ENCODE data around the gene GBE1.

Gene GBE1

DNA sequence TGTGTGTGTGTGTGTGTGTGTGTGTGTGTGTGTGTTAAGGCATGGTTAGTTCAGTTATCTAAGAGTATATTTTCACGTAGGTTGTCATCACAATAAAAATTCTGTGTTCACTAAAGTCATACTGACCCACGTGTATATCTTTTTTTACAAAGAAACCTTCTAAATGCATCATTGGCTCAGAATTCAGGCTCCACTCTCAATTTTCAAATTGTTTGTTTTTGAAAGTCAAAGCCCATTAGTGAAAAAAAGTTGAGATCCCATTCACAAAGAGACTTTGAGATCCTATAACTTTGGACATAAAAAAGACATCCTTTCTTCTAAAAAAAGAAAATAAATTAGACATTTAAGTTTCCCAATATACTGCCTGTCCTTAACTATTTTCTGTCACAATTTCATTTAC is 59.3 kb downstream of the GBE1 start:
- no peak for DNase-seq (ENCODE audit: low read depth in 2 of 2, low spot score in 1 of 2)

GRCh38 chr3:81699536-81700320 is 61.7 kb downstream of the GBE1 start:
- no peak for DNase-seq (ENCODE audit: low read depth in 2 of 2, low spot score in 1 of 2)

DNA sequence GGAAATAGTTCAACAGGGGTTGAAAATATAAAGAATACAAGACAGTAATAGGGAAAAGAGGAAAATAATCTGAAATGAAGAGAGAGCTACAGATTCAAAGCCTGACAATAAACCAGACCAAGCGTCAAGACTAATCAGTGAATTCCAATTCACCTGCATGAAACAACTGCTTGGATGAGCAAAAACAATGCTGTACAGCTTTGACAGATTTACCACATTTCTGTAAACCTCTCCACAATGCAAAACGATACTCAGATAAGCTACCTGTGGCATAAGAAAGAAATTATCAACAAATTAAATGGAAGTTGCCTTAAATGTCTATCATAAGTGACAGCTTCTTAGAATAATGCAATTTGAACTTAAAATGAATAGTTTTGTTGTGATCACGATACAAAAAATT is 65.4 kb downstream of the GBE1 start:
- no peak for DNase-seq (ENCODE audit: low read depth in 2 of 2, low spot score in 1 of 2)

DNA sequence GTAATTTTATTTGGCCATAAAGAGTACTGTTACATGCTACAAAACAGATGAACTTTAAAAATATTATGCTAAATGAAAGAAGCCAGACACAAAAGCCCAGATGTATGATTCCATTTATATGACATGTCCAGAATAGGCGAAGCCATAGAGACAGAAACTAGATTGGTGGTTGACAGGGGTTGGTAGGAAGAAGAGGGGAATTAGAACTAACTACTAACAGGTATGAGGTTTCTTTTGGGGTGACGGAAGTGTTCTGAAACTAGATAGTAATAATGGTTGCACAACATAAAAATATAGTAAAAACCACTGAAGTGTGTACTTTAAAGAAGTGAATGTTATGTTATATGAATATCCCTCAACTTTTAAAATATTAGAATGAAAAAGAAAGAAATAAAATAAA is 66.1 kb downstream of the GBE1 start:
- DNase-seq (ENCODE audit: low read depth in 2 of 2, low spot score in 1 of 2), result no peak

GRCh38 chr3:81694662-81695061 is 66.8 kb downstream of the GBE1 start:
- DNase-seq (ENCODE audit: low read depth in 2 of 2, low spot score in 1 of 2), result no peak

DNA sequence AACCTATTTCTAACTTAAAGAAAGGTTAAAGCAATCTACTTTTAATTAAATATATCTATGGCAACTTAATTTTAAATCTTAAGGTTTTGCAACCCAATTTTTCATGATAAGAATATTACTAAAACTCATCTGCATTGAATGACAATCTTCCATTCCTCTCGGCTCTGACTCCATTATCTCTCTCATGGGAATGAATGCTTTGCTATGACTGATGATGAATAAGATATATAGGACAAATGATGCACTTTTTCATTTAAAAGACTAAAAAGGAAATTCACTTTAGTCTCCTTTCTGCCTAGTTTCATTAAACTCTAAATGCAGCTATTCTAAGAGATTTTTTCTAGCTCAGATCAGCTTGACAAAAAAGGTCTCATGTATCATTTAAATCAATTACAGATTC is 68.7 kb downstream of the GBE1 start:
- no peak for DNase-seq (ENCODE audit: low read depth in 2 of 2, low spot score in 1 of 2)

DNA sequence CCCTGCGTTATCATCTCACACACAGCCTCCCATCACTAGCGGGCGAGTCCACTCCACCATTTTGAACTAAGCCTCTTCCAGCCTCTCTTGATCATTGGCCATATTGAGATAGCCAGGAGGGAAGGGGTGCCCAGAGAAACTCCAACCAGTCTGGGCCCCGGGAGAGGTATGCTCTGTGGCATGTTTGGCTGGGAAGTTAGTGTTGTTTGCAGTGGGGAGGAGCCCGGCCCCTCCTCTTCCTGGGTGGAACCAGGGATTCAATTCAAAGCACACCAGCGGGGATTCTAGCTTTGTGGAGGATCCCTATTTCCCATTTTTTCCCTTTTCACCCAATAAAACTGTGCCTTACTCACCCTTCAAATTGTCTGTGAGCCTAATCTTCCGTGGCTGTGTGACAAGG is 71.8 kb downstream of the GBE1 start:
- no peak for DNase-seq (ENCODE audit: low read depth in 2 of 2, low spot score in 1 of 2)

- no peak for DNase-seq (ENCODE audit: low read depth in 2 of 2, low spot score in 1 of 2)
Observed at GRCh38 chr3:81684751-81685395, 76.6 kb downstream of the GBE1 start.

DNA sequence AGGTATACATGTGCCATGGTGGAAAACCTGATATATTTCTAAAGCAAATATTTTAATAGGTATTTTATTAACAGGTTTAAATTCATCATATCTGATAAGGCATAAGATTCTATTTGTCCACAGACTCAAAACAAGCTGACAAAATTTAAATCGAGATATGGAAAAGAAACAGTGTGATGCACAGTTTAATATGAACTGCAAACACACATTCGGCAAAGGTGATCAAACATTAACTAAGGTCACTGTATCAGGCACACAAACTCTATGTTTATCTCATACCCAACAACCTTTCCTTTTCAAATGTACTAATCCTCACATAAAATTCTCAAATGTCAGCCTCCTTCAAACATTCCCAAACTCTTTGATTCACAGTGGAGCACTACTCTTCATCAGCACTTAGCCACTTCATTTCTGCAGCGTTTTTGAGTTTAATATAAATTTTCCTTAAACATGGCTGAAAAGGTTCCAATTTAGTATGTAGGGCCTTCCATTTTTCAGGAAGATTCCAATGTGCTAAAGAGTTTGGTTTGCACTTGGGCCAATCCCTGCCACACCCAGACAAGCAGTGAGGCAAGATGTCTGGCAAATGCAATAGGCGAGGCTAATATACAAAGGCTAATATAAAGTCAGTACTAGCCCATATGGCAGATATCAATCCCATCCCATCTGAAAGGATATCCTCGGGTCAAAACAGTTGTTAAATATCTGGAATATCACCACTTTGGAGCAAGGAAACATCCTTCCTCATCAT is 84.6 kb downstream of the GBE1 start:
- DNase-seq (ENCODE audit: low read depth in 2 of 2, low spot score in 1 of 2), result no peak

- no peak for DNase-seq (ENCODE audit: low read depth in 2 of 2, low spot score in 1 of 2)
Observed at GRCh38 chr3:81674690-81675089, 86.8 kb downstream of the GBE1 start.

DNA sequence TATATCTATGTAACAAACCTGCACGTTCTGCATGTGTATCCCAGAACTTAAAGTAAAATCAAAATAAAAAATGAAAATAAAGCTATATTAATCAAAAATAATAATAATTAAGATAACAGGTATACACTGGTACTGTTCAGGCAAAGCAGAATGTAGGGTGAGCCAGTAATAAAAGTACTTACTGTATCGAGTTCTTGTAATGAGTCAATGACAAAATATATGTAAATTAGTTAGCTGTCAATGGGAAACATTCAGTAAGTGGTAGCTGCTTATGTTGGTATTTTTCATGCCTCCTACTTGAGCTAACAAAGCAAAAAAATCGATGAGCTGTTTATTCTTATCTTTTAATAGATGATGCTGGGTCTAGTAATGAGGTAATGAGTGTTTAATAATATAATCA is 93.2 kb downstream of the GBE1 start:
- DNase-seq (ENCODE audit: low read depth in 2 of 2, low spot score in 1 of 2), result no peak

DNA sequence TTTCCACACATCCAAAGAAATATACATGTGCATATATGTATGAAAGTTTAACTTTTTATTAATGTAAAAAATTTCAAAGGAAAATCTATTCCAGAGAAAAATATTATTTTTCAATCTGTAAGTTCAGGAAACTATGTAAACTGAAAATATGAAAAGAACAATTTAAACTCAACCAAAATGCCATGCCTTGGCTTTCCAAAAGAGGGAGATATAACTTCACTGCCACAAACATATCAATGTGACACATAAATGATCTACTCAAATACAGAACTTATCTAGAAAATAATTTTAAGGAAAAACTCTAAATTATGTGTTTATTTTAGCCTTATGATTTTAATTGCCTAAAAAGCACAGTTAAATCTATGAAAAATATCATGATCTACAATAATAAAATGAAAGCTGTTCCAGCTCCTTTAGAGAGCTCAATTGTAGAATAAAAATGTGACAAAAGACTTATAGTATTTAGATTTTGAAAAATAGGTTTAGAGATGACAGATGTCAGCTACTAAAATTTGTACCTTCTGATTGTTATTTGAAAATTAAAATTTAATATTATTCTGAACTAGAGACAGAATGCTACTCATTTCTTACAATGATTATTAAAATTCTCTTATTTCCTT is 94.8 kb downstream of the GBE1 start:
- DNase-seq (ENCODE audit: low read depth in 2 of 2, low spot score in 1 of 2), result no peak

DNA sequence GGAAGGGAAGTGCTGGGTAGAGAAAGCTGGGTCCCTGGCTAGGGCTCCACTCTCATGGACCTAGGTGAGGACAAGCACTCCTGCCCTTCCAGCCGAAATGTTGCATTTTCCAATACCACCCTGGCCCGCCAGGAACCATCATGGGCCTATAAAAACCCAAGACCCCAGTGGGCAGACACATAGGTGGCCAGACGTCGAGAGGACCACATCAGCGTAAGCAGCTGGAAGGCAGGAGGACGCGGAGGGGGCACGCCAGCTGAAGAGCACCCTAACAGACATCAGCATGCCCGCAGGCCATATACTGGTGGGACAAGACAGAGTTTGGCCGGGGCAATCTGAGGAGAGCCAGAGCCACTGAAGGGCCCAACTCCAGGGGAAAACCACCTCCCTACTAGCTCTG is 98.3 kb downstream of the GBE1 start:
- DNase-seq (ENCODE audit: low read depth in 2 of 2, low spot score in 1 of 2), result no peak

GRCh38 chr3:81660036-81660435 is 101.4 kb downstream of the GBE1 start:
- DNase-seq (ENCODE audit: low read depth in 2 of 2, low spot score in 1 of 2), result no peak

DNA sequence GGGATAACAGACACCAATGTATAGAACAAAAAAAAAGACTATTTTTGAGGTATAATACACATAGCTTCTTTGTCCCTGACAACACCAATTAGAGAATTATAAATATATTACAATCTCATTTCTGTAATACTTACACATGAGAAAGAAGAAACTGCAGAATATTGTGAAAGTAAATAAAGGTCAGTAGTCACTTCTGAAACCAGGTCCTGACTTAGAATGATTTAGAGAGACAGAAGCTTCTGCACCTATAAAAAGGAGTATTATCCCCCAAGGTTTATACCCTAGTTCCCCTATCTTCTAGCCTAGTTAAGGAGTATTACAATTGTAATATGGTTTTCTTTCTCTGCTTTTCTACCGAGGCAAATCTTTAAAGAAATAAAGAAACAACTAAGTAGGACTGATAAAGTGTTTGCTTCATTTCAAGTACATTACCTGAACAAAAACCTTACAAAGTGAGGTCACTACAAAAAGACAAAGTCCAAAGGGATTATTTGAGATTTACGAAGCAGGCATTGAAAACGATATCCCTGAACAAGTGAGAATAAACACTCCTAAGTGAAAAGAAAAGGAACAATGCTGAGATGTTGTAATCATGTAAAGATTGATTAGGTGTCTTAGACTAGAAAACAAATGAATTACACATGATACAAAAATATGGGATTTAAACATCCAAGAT is 103.0 kb downstream of the GBE1 start:
- no peak for DNase-seq (ENCODE audit: low read depth in 2 of 2, low spot score in 1 of 2)

DNA sequence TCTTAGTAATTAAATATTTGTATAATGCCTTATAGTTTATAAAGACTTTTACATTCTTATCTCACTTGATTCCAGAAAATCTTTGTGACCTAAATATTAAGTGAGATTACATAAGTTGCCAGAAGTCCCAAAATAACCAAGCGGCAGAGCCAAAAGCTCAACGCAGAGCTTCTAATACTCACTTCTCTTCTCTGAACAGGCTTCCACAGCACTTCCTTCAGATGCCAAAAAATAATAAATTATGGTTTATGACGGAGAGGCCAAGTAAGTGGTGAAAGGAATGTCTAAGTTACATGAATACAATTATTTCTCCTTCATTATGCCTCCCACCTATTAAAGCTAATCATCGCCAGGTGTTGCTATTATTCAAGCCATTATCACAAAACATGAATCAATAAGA is 110.3 kb downstream of the GBE1 start:
- DNase-seq (ENCODE audit: low read depth in 2 of 2, low spot score in 1 of 2), result no peak

DNA sequence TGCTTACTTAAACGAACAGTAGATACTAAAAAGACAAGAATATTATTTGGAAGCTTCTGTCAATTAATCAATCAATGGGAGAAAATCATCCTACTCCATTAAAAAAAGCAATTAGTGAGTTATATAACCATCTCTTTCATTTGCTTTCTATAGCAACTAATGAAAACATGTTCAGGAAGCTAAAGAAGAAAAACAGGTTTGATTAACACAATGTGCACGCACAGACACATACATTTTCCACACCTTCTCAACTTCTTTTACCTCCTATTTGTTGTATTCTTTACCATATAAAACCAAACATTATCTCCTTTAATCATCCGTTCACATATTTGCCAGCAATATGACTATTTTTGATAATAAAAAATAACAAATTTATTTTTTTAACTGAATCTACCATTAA is 111.3 kb downstream of the GBE1 start:
- no peak for DNase-seq (ENCODE audit: low read depth in 2 of 2, low spot score in 1 of 2)

GRCh38 chr3:81645248-81645647 is 116.2 kb downstream of the GBE1 start:
- no peak for DNase-seq (ENCODE audit: low read depth in 2 of 2, low spot score in 1 of 2)

DNA sequence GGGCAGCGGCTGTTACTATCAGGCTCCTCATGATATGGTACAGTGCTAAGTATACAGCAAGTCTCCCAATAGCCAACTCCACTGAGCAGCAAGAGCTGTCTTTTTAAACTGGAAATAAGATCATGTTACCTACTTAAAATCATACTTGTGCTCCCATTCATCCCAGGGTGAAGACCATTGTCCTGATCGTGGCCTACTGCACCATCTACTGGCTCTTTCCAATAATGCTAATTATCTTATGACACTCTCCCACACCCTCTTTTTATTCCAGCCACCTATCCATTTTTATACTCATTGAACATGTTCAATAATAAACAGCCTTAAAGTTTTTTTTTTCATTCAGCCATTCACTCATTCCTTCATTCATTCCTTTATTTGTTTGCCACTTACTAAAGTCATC is 117.7 kb downstream of the GBE1 start:
- DNase-seq (ENCODE audit: low read depth in 2 of 2, low spot score in 1 of 2), result no peak

- DNase-seq (ENCODE audit: low read depth in 2 of 2, low spot score in 1 of 2), result no peak
Observed at GRCh38 chr3:81638480-81638879, 123.0 kb downstream of the GBE1 start.

- no peak for DNase-seq (ENCODE audit: low read depth in 2 of 2, low spot score in 1 of 2)
Observed at GRCh38 chr3:81632659-81633058, 128.8 kb downstream of the GBE1 start.
